Activated naive CD8-positive, alpha-beta T cell (primary cell): ENCODE data around the gene CYP1B1.
A peak's percentile ranks its signal among the peaks of the same experiment; 100 is the strongest.
"Not testable (repeated sequence)": the region's sequence is repeated elsewhere in the genome, so short reads cannot be mapped to it uniquely, and the experiment has no call there.

Experiments
- H3K27ac Mint-ChIP-seq: one replicate; pipeline ENCODE4 v1.8.0; 2021; ENCODE audit warnings: mixed read lengths
- H3K27me3 Mint-ChIP-seq: one replicate; pipeline ENCODE4 v1.8.0; 2021; ENCODE audit warnings: mixed read lengths
- H3K36me3 Mint-ChIP-seq: one replicate; pipeline ENCODE4 v1.8.0; 2021; ENCODE audit warnings: mixed read lengths
- H3K4me1 Mint-ChIP-seq: one replicate; pipeline ENCODE4 v1.8.0; 2021; ENCODE audit warnings: low read depth, mixed read lengths
- H3K4me3 Mint-ChIP-seq: one replicate; pipeline ENCODE4 v1.8.0; 2021; ENCODE audit warnings: mild to moderate bottlenecking, mixed read lengths
- H3K9me3 Mint-ChIP-seq: one replicate; pipeline ENCODE4 v1.8.0; 2021; ENCODE audit warnings: low read depth, mixed read lengths

CYP1B1 gene

GRCh38 chr2:38092196-38092902 is 16.4 kb upstream of the CYP1B1 start:
- Mint-ChIP-seq H3K4me3 (no peak overlapping the region), H3K27ac (no peak overlapping the region), H3K9me3 (no peaks in the 10 kb centered on the region)

GRCh38 chr2:38091760-38092159 is 15.8 kb upstream of the CYP1B1 start:
- H3K27me3 Mint-ChIP-seq: peaks cover 18% of the 10 kb centered on the region
- H3K4me3 Mint-ChIP-seq: no peak overlapping the region
- H3K27ac Mint-ChIP-seq: no peak overlapping the region
- H3K36me3 Mint-ChIP-seq: no peaks in the 10 kb centered on the region
- H3K4me1 Mint-ChIP-seq: peaks cover 3% of the 10 kb centered on the region
- no peaks in the 10 kb centered on the region for H3K9me3 Mint-ChIP-seq

More at GRCh38 chr2:38092196-38092902, 16.4 kb upstream of the CYP1B1 start:
- Mint-ChIP-seq H3K4me1 (peaks cover 3% of the 10 kb centered on the region), H3K27me3 (peaks cover 21% of the 10 kb centered on the region), H3K36me3 (no peaks in the 10 kb centered on the region)

- peaks cover 14% of the 10 kb centered on the region for H3K27me3 Mint-ChIP-seq
- no peaks in the 10 kb centered on the region for H3K36me3 Mint-ChIP-seq
- no peak overlapping the region for H3K27ac Mint-ChIP-seq
- H3K9me3 Mint-ChIP-seq: no peaks in the 10 kb centered on the region
- H3K4me1 Mint-ChIP-seq: no peaks in the 10 kb centered on the region
- no peak overlapping the region for H3K4me3 Mint-ChIP-seq
Observed at GRCh38 chr2:38090928-38091327, 15.0 kb upstream of the CYP1B1 start.

- not testable (repeated sequence) for H3K4me1 Mint-ChIP-seq, H3K27ac Mint-ChIP-seq, H3K9me3 Mint-ChIP-seq, H3K4me3 Mint-ChIP-seq, H3K36me3 Mint-ChIP-seq
- H3K27me3 Mint-ChIP-seq: peaks cover 10% of the 10 kb centered on the region
Observed at GRCh38 chr2:38090212-38090611, 14.3 kb upstream of the CYP1B1 start.

- not testable (repeated sequence) for H3K36me3 Mint-ChIP-seq
Observed at GRCh38 chr2:38085998-38086698, 10.2 kb upstream of the CYP1B1 start.

GRCh38 chr2:38084556-38084955 is 8.6 kb upstream of the CYP1B1 start:
- not testable (repeated sequence) for H3K36me3 Mint-ChIP-seq, H3K27ac Mint-ChIP-seq, H3K4me3 Mint-ChIP-seq, H3K9me3 Mint-ChIP-seq, H3K4me1 Mint-ChIP-seq
- peaks cover 21% of the 10 kb centered on the region for H3K27me3 Mint-ChIP-seq

More at GRCh38 chr2:38085998-38086698, 10.2 kb upstream of the CYP1B1 start:
- H3K27me3 Mint-ChIP-seq: peaks cover 18% of the 10 kb centered on the region
- H3K9me3 Mint-ChIP-seq, H3K4me3 Mint-ChIP-seq, H3K4me1 Mint-ChIP-seq, H3K27ac Mint-ChIP-seq: not testable (repeated sequence)

- H3K4me3 Mint-ChIP-seq, H3K4me1 Mint-ChIP-seq, H3K36me3 Mint-ChIP-seq, H3K27ac Mint-ChIP-seq, H3K9me3 Mint-ChIP-seq: not testable (repeated sequence)
- peaks cover 18% of the 10 kb centered on the region for H3K27me3 Mint-ChIP-seq
Observed at GRCh38 chr2:38082727-38083126, 6.8 kb upstream of the CYP1B1 start.

- H3K27ac Mint-ChIP-seq: no peak overlapping the region
- peaks cover 20% of the 10 kb centered on the region for H3K27me3 Mint-ChIP-seq
- H3K4me3 Mint-ChIP-seq: no peak overlapping the region
- H3K36me3 Mint-ChIP-seq: no peaks in the 10 kb centered on the region
- H3K9me3 Mint-ChIP-seq: no peaks in the 10 kb centered on the region
- H3K4me1 Mint-ChIP-seq: peaks cover 10% of the 10 kb centered on the region
Observed at GRCh38 chr2:38080346-38080745, 4.4 kb upstream of the CYP1B1 start.

GRCh38 chr2:38079116-38080052 is 3.4 kb upstream of the CYP1B1 start:
- Mint-ChIP-seq H3K4me1 (peaks cover 10% of the 10 kb centered on the region), H3K9me3 (no peaks in the 10 kb centered on the region), H3K36me3 (no peaks in the 10 kb centered on the region), H3K27me3 (peaks cover 14% of the 10 kb centered on the region), H3K4me3 (no peak overlapping the region), H3K27ac (no peak overlapping the region)

GRCh38 chr2:38077431-38077769 is 1.4 kb upstream of the CYP1B1 start:
- Mint-ChIP-seq H3K36me3 (no peaks in the 10 kb centered on the region), H3K27me3 (peaks cover 28% of the 10 kb centered on the region), H3K9me3 (no peaks in the 10 kb centered on the region), H3K27ac (peak overlapping the region; percentile 92), H3K4me3 (peak overlapping the region; percentile 71), H3K4me1 (peaks cover 18% of the 10 kb centered on the region)

GRCh38 chr2:38076710-38077430 is 919 bp upstream of the CYP1B1 start:
- peak overlapping the region; percentile 81 for H3K4me3 Mint-ChIP-seq
- H3K27ac Mint-ChIP-seq: peak overlapping the region; percentile 92
- H3K36me3 Mint-ChIP-seq: no peaks in the 10 kb centered on the region
- H3K9me3 Mint-ChIP-seq: no peaks in the 10 kb centered on the region
- H3K27me3 Mint-ChIP-seq: peaks cover 29% of the 10 kb centered on the region
- H3K4me1 Mint-ChIP-seq: peaks cover 18% of the 10 kb centered on the region

- Mint-ChIP-seq H3K27ac (peak overlapping the region; percentile 89), H3K27me3 (peaks cover 26% of the 10 kb centered on the region), H3K36me3 (no peaks in the 10 kb centered on the region), H3K4me3 (peak overlapping the region; percentile 81), H3K9me3 (no peaks in the 10 kb centered on the region), H3K4me1 (peaks cover 18% of the 10 kb centered on the region)
Observed at GRCh38 chr2:38076152-38076709, 280 bp upstream of the CYP1B1 start.

GRCh38 chr2:38074764-38075506 is 1.0 kb downstream of the CYP1B1 start:
- H3K4me3 Mint-ChIP-seq: peak overlapping the region; percentile 59
- peaks cover 21% of the 10 kb centered on the region for H3K27me3 Mint-ChIP-seq
- H3K27ac Mint-ChIP-seq: peak overlapping the region; percentile 50
- H3K4me1 Mint-ChIP-seq: peaks cover 18% of the 10 kb centered on the region
- H3K36me3 Mint-ChIP-seq: no peaks in the 10 kb centered on the region
- no peaks in the 10 kb centered on the region for H3K9me3 Mint-ChIP-seq
